Measurements from ENCODE around the gene UBAP1. TPM values are rescaled to one million over a fixed set of nuclear protein-coding genes. Genes with fewer than 3 reads are reported as not detected.

Gene UBAP1
- total and polyA plus RNA-seq, 4 donors, result 32.3 to 74.1 (median 51.6) TPM

Small RNAs within 50 kb of the gene (small RNA-seq; reads per million reads assigned to genes)
- gene AL353662.3 (ENCODE audit: low replicate concordance) (not detected), gene RNA5SP282 (ENCODE audit: low replicate concordance) (not detected), gene RNU2-50P (ENCODE audit: low replicate concordance) (0.08 reads per million)

Other genes starting within 250 kb of the UBAP1 start
- 10 to 100 TPM; 27.8 to 33.1 TPM for gene UBAP2, start 130.2 kb upstream of the UBAP1 start, total RNA-seq
- 10 to 100 TPM; 25.3 to 34.4 TPM for gene UBAP2, start 130.2 kb upstream of the UBAP1 start, polyA plus RNA-seq (ENCODE audit: insufficient read length in 2 of 2)
- 10 to 100 TPM; 32.3 to 41.0 TPM for gene DCAF12, start 52.3 kb upstream of the UBAP1 start, total RNA-seq
- 10 to 100 TPM; 41.6 to 46.9 TPM for gene DCAF12, start 52.3 kb upstream of the UBAP1 start, polyA plus RNA-seq (ENCODE audit: insufficient read length in 2 of 2)
- gene KIF24, start 150.2 kb downstream of the UBAP1 start, total RNA-seq, result 1 to 10 TPM; 2.8 to 5.3 TPM
- 1 to 10 TPM; 3.7 to 4.0 TPM for gene KIF24, start 150.2 kb downstream of the UBAP1 start, polyA plus RNA-seq (ENCODE audit: insufficient read length in 2 of 2)
- gene NUDT2, start 150.5 kb downstream of the UBAP1 start, total RNA-seq, result 10 to 100 TPM; 22.2 to 25.3 TPM
- 10 to 100 TPM; 27.6 to 30.2 TPM for gene NUDT2, start 150.5 kb downstream of the UBAP1 start, polyA plus RNA-seq (ENCODE audit: insufficient read length in 2 of 2)
- gene MYORG, start 197.9 kb downstream of the UBAP1 start, total RNA-seq, result 10 to 100 TPM in 1 of 2 donors, 1 to 10 TPM in 1; 8.6 to 10.4 TPM
- gene MYORG, start 197.9 kb downstream of the UBAP1 start, polyA plus RNA-seq (ENCODE audit: insufficient read length in 2 of 2), result 10 to 100 TPM; 26.5 to 36.2 TPM

Measured in spinal cord (tissue), 4 donors.